TTC549 (cell line): Measurements from ENCODE around the gene CLSTN3.

Experiments
- FAIRE-seq: peaks from 2 replicates; lab custom pipeline; 2012; peaks lifted over from hg19 to GRCh38; lab: Jason Lieb, UNC

The CLSTN3 gene

GRCh38 chr12:7190268-7191055 lies 60.3 kb downstream of the CLSTN3 start:
- no peak for FAIRE-seq

- FAIRE-seq = no peak
Measured at GRCh38 chr12:7193674-7194073, 63.5 kb downstream of the CLSTN3 start.

- FAIRE-seq = no peak
Measured at GRCh38 chr12:7197841-7198240, 67.7 kb downstream of the CLSTN3 start.

- FAIRE-seq = no peak
Measured at GRCh38 chr12:7203109-7203508, 72.9 kb downstream of the CLSTN3 start.

- FAIRE-seq = no peak
Measured at GRCh38 chr12:7205091-7205490, 74.9 kb downstream of the CLSTN3 start.

- FAIRE-seq = no peak
Measured at GRCh38 chr12:7206691-7207090, 76.5 kb downstream of the CLSTN3 start.

- no peak for FAIRE-seq
Measured at GRCh38 chr12:7207866-7208625, 77.9 kb downstream of the CLSTN3 start.
